GM12864 (cell line): ENCODE data around the gene ATP6V1G2.
A peak's percentile ranks its signal among the peaks of the same experiment; 100 is the strongest.
"Not testable (repeated sequence)": the region's sequence is repeated elsewhere in the genome, so short reads cannot be mapped to it uniquely, and the experiment has no call there.

Experiments used
- DNase-seq: peaks from one replicate; pipeline ENCODE4 v3.0.0-alpha.2; 2011; ENCODE audit warnings: low read depth
- H3K4me3 ChIP-seq: 2 replicates; pipeline ENCODE4 v1.5.1; 2011; ENCODE audit warnings: mild to moderate bottlenecking, low read depth, low read length, control low read depth
- CTCF ChIP-seq: IDR thresholded peaks from 2 replicates; pipeline ENCODE4 v1.5.1; 2011; ENCODE audit warnings: low read depth, mild to moderate bottlenecking, moderate library complexity, low read length, control low read depth, inconsistent platforms; ENCODE audit errors: missing control alignments

Gene ATP6V1G2

GRCh38 chr6:31557443-31558317, 11.3 kb upstream of the ATP6V1G2 start:
- no peak for DNase-seq
- peak overlapping the region; percentile 36 for H3K4me3 ChIP-seq
- TF ChIP-seq CTCF, result no peak

GRCh38 chr6:31556307-31556706, 9.9 kb upstream of the ATP6V1G2 start:
- no peak for TF ChIP-seq CTCF
- DNase-seq, result no peak

GRCh38 chr6:31551371-31551770, 5.0 kb upstream of the ATP6V1G2 start:
- TF ChIP-seq CTCF, result peak; percentile 73
- peak; percentile 63 for DNase-seq
- H3K4me3 ChIP-seq, result not testable (repeated sequence)

More at GRCh38 chr6:31556307-31556706, 9.9 kb upstream of the ATP6V1G2 start:
- no peak overlapping the region for H3K4me3 ChIP-seq

- TF ChIP-seq CTCF, result no peak
- no peak for DNase-seq
- H3K4me3 ChIP-seq, result peak overlapping the region; percentile 56; the same call in 1 of the 2 replicates
These were observed 2.1 kb upstream of the ATP6V1G2 start for GRCh38 chr6:31548544-31548873.

GRCh38 chr6:31547727-31548543, 1.5 kb upstream of the ATP6V1G2 start:
- DNase-seq, result no peak
- TF ChIP-seq CTCF, result no peak
- peak overlapping the region; percentile 56 for H3K4me3 ChIP-seq

- no peak for TF ChIP-seq CTCF
- H3K4me3 ChIP-seq, result peak within 1 kb of the TSS; percentile 56
- DNase-seq, result peak; percentile 95
These were observed 734 bp upstream of the ATP6V1G2 start, which contains the start of gene NFKBIL1 for GRCh38 chr6:31546958-31547726. TSS of gene NFKBIL1 (plus strand) at chr6:31547608. CDS start at chr6:31547695, 87 bp downstream.
